Ishikawa (cell line): ENCODE measurements around the gene LHFPL2.

ENCODE experiments used
- EGR1 ChIP-seq: IDR thresholded peaks from 2 replicates; pipeline ENCODE4 v1.6.1; 2012
- EP300 ChIP-seq: IDR thresholded peaks from 2 replicates; pipeline ENCODE4 v1.6.1; 2012; ENCODE audit warnings: borderline replicate concordance
- MAX ChIP-seq: IDR thresholded peaks from 2 replicates; pipeline ENCODE4 v1.6.1; 2012
- NFIC ChIP-seq: IDR thresholded peaks from 2 replicates; pipeline ENCODE4 v1.6.1; 2012
- RAD21 ChIP-seq: IDR thresholded peaks from 2 replicates; pipeline ENCODE4 v1.6.1; 2012; ENCODE audit warnings: low read depth
- TCF12 ChIP-seq: IDR thresholded peaks from 2 replicates; pipeline ENCODE4 v1.6.1; 2012; ENCODE audit warnings: low read depth
- TEAD4 ChIP-seq: IDR thresholded peaks from 2 replicates; pipeline ENCODE4 v1.6.1; 2012

DNA sequence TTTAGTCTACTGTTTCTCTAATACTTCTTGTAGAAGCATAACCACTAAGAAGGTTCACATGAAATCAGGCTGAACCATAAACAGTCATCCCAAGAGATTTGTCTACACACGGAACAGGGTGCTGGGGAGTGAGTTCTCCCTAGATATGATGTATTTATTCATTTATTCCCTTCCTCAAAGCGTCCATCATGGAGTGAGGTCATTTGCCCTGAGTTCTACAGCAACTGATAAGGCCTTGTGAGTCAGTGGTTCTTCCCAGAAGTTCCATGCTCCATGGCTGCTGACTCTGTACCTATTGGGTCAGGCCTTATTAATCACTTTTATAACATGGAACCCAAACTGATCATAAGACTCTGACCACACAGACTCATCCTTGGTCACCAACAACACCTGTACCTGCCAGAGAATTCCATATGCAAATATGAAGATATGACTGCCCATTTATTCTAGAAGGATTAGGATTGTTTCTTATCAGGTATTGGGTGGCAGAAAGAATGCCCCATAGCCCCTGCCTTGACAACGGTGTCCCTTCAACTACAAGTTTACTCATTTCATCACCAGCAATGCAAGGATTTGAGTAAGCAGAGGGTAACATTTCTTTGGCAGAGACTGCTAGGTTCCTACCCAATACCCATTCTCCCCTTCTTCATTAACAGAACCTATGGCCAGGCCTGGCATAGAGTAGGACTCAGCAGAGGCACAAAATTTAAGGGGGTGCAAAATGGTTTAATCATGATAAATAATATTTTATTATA is 118.1 kb downstream of the LHFPL2 start:
- no peak for TF ChIP-seq NFIC
- TF ChIP-seq TCF12 = no peak
- TF ChIP-seq MAX = no peak
- TF ChIP-seq RAD21 = no peak
- no peak for TF ChIP-seq EP300
- TF ChIP-seq EGR1 = no peak
- no peak for TF ChIP-seq TEAD4
